Thyroid gland (tissue), 4 donors: Measurements from ENCODE around the gene TGM1.

Experiments used
- POLR2A ChIP-seq, 2 donors: fragments of 450-650 bp; IDR thresholded peaks; one replicate each; pipeline ENCODE4 v1.6.1; 2017; ENCODE audit warnings: antibody characterized with exemption in 2 of 2, mild to moderate bottlenecking in 2 of 2, moderate library complexity in 1 of 2
- TF ChIP-seq, protein P1 (sequence below), 6 experiments: fragments of 200-600 bp in 3 of 6; fragments of 450-650 bp in 3 of 6; sonication (generic) in 3 of 6; IDR thresholded peaks; one replicate each; pipeline ENCODE4 v1.5.1; 2016 to 2019; ENCODE audit warnings: antibody characterized with exemption in 6 of 6, mild to moderate bottlenecking in 2 of 6, inconsistent platforms in 1 of 6, moderate library complexity in 1 of 6

DNA sequence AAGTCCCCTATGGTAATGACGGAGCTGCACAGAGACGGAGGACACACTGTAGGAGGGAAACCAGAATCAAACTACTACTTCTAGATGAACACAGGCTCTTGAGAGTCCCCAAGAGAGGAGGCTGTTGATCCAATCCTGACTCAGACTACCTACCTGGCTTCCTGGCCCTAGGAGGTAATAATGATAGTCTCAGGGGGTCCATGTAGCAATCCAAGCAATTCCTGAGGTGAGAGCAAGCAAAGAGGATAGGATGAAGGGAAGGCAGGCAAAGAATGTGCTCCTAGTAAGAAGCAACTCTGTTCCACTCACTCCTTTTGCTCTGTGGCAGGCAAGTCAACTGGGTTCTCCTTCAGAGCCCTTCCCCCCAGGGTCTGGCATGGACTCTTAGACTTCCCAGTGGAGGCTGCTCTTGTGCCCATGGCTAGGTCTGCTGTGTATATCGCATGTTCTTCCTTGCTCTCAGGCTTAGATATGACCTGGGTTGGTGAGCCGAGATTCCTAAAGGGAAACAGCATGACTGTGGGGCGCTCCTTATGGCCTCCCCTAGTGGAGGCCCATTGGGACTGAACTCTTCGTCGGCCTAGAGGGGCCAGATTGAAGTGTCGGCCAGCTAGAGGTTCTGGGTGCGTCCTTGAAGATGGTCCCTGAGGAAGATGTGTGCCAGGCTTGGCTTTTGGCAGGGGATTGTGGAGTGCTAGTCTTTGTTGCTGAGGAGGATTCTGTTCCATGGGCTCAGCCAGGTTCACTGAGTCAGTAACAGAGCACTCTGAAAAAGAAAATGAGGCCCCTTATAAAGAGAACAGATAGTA, 22.7 kb downstream of the TGM1 start:
- TF ChIP-seq, protein P1, sequence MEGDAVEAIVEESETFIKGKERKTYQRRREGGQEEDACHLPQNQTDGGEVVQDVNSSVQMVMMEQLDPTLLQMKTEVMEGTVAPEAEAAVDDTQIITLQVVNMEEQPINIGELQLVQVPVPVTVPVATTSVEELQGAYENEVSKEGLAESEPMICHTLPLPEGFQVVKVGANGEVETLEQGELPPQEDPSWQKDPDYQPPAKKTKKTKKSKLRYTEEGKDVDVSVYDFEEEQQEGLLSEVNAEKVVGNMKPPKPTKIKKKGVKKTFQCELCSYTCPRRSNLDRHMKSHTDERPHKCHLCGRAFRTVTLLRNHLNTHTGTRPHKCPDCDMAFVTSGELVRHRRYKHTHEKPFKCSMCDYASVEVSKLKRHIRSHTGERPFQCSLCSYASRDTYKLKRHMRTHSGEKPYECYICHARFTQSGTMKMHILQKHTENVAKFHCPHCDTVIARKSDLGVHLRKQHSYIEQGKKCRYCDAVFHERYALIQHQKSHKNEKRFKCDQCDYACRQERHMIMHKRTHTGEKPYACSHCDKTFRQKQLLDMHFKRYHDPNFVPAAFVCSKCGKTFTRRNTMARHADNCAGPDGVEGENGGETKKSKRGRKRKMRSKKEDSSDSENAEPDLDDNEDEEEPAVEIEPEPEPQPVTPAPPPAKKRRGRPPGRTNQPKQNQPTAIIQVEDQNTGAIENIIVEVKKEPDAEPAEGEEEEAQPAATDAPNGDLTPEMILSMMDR (IDR thresholded peaks at IDR 0.05) = no peak
- TF ChIP-seq POLR2A (IDR thresholded peaks at IDR 0.05) = no peak
